ENCODE measurements around the gene SPSB3. TPM values are rescaled to one million over a fixed set of nuclear protein-coding genes. Genes with fewer than 3 reads are reported as not detected.

SPSB3 gene
- total and polyA plus RNA-seq, 9 of the 15 experiments (the other 6 are each of a cell fraction or from before 2014, with no cell fraction given), result 0.39 to 37.4 (median 7.1) TPM

- TF ChIP-seq CTCFL (IDR thresholded peaks at IDR 0.05; ENCODE audit: borderline replicate concordance, insufficient read depth, low read depth, low read length, poor library complexity, severe bottlenecking), result no peak
- TF ChIP-seq, protein P1, sequence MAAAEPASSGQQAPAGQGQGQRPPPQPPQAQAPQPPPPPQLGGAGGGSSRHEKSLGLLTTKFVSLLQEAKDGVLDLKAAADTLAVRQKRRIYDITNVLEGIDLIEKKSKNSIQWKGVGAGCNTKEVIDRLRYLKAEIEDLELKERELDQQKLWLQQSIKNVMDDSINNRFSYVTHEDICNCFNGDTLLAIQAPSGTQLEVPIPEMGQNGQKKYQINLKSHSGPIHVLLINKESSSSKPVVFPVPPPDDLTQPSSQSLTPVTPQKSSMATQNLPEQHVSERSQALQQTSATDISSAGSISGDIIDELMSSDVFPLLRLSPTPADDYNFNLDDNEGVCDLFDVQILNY (CRISPR knock-in tag; IDR thresholded peaks at IDR 0.05), result no peak
- TF ChIP-seq, protein P2, sequence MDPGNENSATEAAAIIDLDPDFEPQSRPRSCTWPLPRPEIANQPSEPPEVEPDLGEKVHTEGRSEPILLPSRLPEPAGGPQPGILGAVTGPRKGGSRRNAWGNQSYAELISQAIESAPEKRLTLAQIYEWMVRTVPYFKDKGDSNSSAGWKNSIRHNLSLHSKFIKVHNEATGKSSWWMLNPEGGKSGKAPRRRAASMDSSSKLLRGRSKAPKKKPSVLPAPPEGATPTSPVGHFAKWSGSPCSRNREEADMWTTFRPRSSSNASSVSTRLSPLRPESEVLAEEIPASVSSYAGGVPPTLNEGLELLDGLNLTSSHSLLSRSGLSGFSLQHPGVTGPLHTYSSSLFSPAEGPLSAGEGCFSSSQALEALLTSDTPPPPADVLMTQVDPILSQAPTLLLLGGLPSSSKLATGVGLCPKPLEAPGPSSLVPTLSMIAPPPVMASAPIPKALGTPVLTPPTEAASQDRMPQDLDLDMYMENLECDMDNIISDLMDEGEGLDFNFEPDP (CRISPR knock-in tag; IDR thresholded peaks at IDR 0.05), result no peak
Measured at GRCh38 chr16:1817276-1817589, 34.9 kb upstream of the SPSB3 start (continued).

- Histone ChIP-seq H3K9ac (ENCODE audit: insufficient read depth in 1 of 2, low read depth in 2 of 2, low read length in 2 of 2) (no peak overlapping the region; a peak in 1 of 4 replicates), H3K27ac (ENCODE audit: extremely low read depth, low read depth, low read length) (no peak overlapping the region), H3K9me1 (ENCODE audit: control insufficient read depth, insufficient read depth, low read length) (no peaks in the 10 kb centered on the region), H3K4me1 (replicated peaks in 1 of 2; ENCODE audit: control insufficient read depth in 2 of 2, insufficient read depth in 2 of 2, low read length in 2 of 2) (peaks cover 0 to 54% of the 10 kb centered on the region in 2 experiments; a peak in 3 of 5 replicates), H4K20me1 (replicated peaks; ENCODE audit: control insufficient read depth, insufficient read depth, low read length) (no peaks in the 10 kb centered on the region), H3K4me3 (no peak overlapping the region), H3K4me2 (ENCODE audit: insufficient read depth, low read length) (no peak overlapping the region), H3K79me2 (ENCODE audit: control insufficient read depth, insufficient read depth, low read length) (no peaks in the 10 kb centered on the region), H2AFZ (ENCODE audit: low read depth, low read length) (no peak overlapping the region), H3K27me3 (ENCODE audit: control insufficient read depth in 2 of 2, insufficient read depth in 2 of 2, low read length in 2 of 2) (no peaks in the 10 kb centered on the region), H3K36me3 (ENCODE audit: control insufficient read depth, insufficient read depth, low read length) (peaks cover 3% of the 10 kb centered on the region; the same call in 1 of the 3 replicates), H3K9me3 (replicated peaks; ENCODE audit: control insufficient read depth, insufficient read depth, low read depth, low read length) (no peaks in the 10 kb centered on the region)
- in situ Hi-C loops (cut with MboI), result no loop called here
- ATAC-seq (no peak), DNase-seq (ENCODE audit: extremely low read depth in 1 of 4, low spot score in 3 of 4) (no peak), FAIRE-seq (no peak)
- CTCF ChIA-PET (ENCODE audit: low intra/inter-chr PET ratio), result no interaction called here
- no TSS peak for BruUV-seq (replicated peaks)
- TF ChIP-seq KAT7 (CRISPR knock-in tag; IDR thresholded peaks at IDR 0.05; ENCODE audit: borderline replicate concordance), result no peak
- peak; percentile 76 for TF ChIP-seq ZBTB9 (CRISPR knock-in tag; IDR thresholded peaks at IDR 0.05)
- 93% methylated on average over 36 of the region's 40 CpGs for WGBS (ENCODE audit: insufficient coverage, low coverage, missing lambda C conversion rate)
- POLR2A ChIA-PET, result interaction anchor here (0.6 kb wide), 1 partner anchor 537 kb away, joined by 3 read pairs; no protein-coding TSS in a partner anchor
- intact Hi-C loops (cut with micrococcal nuclease), result no loop called here
Measured at GRCh38 chr16:1816396-1817275, 34.3 kb upstream of the SPSB3 start.

All from K562 (cell line).